GM21529 (cell line): Measurements from ENCODE around the gene CFAP43.
"Not testable (repeated sequence)": the region's sequence is repeated elsewhere in the genome, so short reads cannot be mapped to it uniquely, and the experiment has no call there.

Experiments
- ATAC-seq: cut with Tn5 transposase; IDR thresholded peaks from one replicate; pipeline ENCODE4 v1.9.1; 2021; ENCODE audit not compliant: unreplicated experiment

CFAP43 gene

GRCh38 chr10:104233817-104234216, 1.7 kb upstream of the CFAP43 start:
- no peak for ATAC-seq

- no peak for ATAC-seq
Observed at GRCh38 chr10:104232613-104233102, 494 bp upstream of the CFAP43 start.

- ATAC-seq, result no peak
Observed at GRCh38 chr10:104230490-104230889, 1.7 kb downstream of the CFAP43 start.

GRCh38 chr10:104223304-104223703, 8.9 kb downstream of the CFAP43 start:
- no peak for ATAC-seq

GRCh38 chr10:104220522-104220921, 11.6 kb downstream of the CFAP43 start:
- ATAC-seq, result no peak

- ATAC-seq, result no peak
Observed at GRCh38 chr10:104218751-104219150, 13.4 kb downstream of the CFAP43 start.

- ATAC-seq, result no peak
Observed at GRCh38 chr10:104216631-104217030, 15.5 kb downstream of the CFAP43 start.

- ATAC-seq, result no peak
Observed at GRCh38 chr10:104209575-104210198, 22.5 kb downstream of the CFAP43 start.

- ATAC-seq, result no peak
Observed at GRCh38 chr10:104208730-104209129, 23.4 kb downstream of the CFAP43 start.

- no peak for ATAC-seq
Observed at GRCh38 chr10:104202231-104202630, 29.9 kb downstream of the CFAP43 start.

- no peak for ATAC-seq
Observed at GRCh38 chr10:104201636-104202035, 30.5 kb downstream of the CFAP43 start.

GRCh38 chr10:104199567-104199966, 32.6 kb downstream of the CFAP43 start:
- ATAC-seq, result no peak

- no peak for ATAC-seq
Observed at GRCh38 chr10:104197364-104197763, 34.8 kb downstream of the CFAP43 start.

GRCh38 chr10:104195706-104196105, 36.5 kb downstream of the CFAP43 start:
- ATAC-seq, result no peak

GRCh38 chr10:104193787-104194186, 38.4 kb downstream of the CFAP43 start:
- no peak for ATAC-seq

GRCh38 chr10:104190695-104191094, 41.5 kb downstream of the CFAP43 start:
- no peak for ATAC-seq

GRCh38 chr10:104183682-104184081, 48.5 kb downstream of the CFAP43 start:
- no peak for ATAC-seq

GRCh38 chr10:104174136-104174535, 58.0 kb downstream of the CFAP43 start:
- ATAC-seq, result not testable (repeated sequence)

- ATAC-seq, result no peak
Observed at GRCh38 chr10:104170610-104171254, 61.4 kb downstream of the CFAP43 start.

- ATAC-seq, result no peak
Observed at GRCh38 chr10:104155591-104155990, 76.6 kb downstream of the CFAP43 start.

- ATAC-seq, result no peak
Observed at GRCh38 chr10:104151737-104152136, 80.4 kb downstream of the CFAP43 start.

- ATAC-seq, result no peak
Observed at GRCh38 chr10:104150139-104150538, 82.0 kb downstream of the CFAP43 start.

- ATAC-seq, result no peak
Observed at GRCh38 chr10:104146882-104147281, 85.3 kb downstream of the CFAP43 start.
